HG03558 (cell line): ENCODE data around the gene ADCY4.

Experiments used
- ATAC-seq: cut with Tn5 transposase; IDR thresholded peaks from one replicate; pipeline ENCODE4 v1.9.1; 2021; ENCODE audit warnings: moderate number of reproducible peaks; ENCODE audit not compliant: unreplicated experiment; ENCODE audit errors: extremely low read depth

The ADCY4 gene

GRCh38 chr14:24280797-24281460 lies 53.9 kb downstream of the ADCY4 start:
- no peak for ATAC-seq

GRCh38 chr14:24279301-24280186 lies 55.3 kb downstream of the ADCY4 start:
- peak; percentile 56 for ATAC-seq

GRCh38 chr14:24278424-24278823 lies 56.4 kb downstream of the ADCY4 start:
- ATAC-seq, result no peak

- no peak for ATAC-seq
Observed at GRCh38 chr14:24277606-24278321, 57.1 kb downstream of the ADCY4 start.

GRCh38 chr14:24277071-24277470 lies 57.8 kb downstream of the ADCY4 start:
- no peak for ATAC-seq

GRCh38 chr14:24274101-24274543 lies 60.7 kb downstream of the ADCY4 start:
- peak; percentile 44 for ATAC-seq

- no peak for ATAC-seq
Observed at GRCh38 chr14:24273422-24273998, 61.4 kb downstream of the ADCY4 start.

GRCh38 chr14:24272467-24272866 lies 62.4 kb downstream of the ADCY4 start:
- no peak for ATAC-seq

GRCh38 chr14:24271834-24272263 lies 63.0 kb downstream of the ADCY4 start:
- no peak for ATAC-seq

GRCh38 chr14:24271134-24271833 lies 63.6 kb downstream of the ADCY4 start, which contains the start of gene RABGGTA:
Gene RABGGTA, minus strand, starts transcription at chr14:24271597. Its CDS starts 482 bp downstream, at chr14:24271115.
- ATAC-seq, result peak; percentile 77

- no peak for ATAC-seq
Observed at GRCh38 chr14:24270537-24271133, 64.2 kb downstream of the ADCY4 start.

GRCh38 chr14:24269910-24270536 lies 64.8 kb downstream of the ADCY4 start:
- no peak for ATAC-seq

GRCh38 chr14:24269368-24269767 lies 65.5 kb downstream of the ADCY4 start:
- ATAC-seq, result no peak
